HL-60/S4 treated with retinoic acid at 250 ng/mL for 4 days and 3 days (cell line): ENCODE measurements around the gene CYP27B1.

Source experiments
- in situ Hi-C: fragments of 300-500 bp; cut with MboI; formaldehyde crosslinking; loops from 2 replicates; pipeline ENCODE4 v1.7.0; 2022; ENCODE audit warnings: low sequenced_read_pairs

Gene CYP27B1, protein sequence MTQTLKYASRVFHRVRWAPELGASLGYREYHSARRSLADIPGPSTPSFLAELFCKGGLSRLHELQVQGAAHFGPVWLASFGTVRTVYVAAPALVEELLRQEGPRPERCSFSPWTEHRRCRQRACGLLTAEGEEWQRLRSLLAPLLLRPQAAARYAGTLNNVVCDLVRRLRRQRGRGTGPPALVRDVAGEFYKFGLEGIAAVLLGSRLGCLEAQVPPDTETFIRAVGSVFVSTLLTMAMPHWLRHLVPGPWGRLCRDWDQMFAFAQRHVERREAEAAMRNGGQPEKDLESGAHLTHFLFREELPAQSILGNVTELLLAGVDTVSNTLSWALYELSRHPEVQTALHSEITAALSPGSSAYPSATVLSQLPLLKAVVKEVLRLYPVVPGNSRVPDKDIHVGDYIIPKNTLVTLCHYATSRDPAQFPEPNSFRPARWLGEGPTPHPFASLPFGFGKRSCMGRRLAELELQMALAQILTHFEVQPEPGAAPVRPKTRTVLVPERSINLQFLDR

DNA sequence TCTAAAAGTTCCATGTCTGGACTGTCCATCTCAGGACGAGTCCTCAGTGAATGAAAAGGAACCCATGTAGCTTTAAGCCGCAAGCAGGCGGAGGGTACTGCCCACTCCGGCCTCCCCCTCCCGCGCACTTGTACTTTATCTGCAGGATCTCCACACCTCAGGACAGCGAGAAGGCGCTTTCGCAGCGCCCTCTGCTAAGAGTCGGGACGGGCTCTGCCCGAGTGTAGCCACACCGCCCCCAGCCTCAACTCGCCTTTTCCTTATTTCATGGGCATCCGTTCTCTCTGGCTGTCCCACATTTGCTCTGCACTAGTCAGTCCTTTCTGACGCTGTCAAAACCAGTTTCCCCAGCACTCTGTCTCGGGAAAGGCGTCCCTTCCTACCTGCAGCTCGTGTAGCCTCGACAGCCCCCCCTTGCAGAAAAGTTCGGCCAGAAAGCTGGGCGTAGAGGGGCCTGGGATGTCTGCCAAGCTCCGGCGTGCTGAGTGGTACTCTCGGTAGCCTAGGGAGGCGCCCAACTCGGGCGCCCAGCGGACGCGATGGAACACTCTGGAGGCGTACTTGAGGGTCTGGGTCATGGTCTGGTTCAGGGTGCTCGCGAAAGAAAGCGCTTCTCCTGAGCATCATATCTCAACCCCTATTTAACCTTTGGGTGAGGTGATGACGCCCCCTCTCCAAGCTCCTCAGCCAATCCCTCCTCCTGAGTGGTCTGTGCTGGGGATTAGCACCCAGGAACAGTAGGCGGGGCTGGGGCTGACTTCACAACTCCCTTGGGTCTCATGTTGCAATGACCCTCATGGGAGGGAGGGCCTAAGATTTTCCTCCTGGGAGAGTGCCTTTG, at the start of gene CYP27B1:
TSS of gene CYP27B1 (minus strand) at position 615 of the 841 bp plus-strand sequence. CDS start at position 578, 37 bp downstream.
- in situ Hi-C loops = no loop called here

DNA sequence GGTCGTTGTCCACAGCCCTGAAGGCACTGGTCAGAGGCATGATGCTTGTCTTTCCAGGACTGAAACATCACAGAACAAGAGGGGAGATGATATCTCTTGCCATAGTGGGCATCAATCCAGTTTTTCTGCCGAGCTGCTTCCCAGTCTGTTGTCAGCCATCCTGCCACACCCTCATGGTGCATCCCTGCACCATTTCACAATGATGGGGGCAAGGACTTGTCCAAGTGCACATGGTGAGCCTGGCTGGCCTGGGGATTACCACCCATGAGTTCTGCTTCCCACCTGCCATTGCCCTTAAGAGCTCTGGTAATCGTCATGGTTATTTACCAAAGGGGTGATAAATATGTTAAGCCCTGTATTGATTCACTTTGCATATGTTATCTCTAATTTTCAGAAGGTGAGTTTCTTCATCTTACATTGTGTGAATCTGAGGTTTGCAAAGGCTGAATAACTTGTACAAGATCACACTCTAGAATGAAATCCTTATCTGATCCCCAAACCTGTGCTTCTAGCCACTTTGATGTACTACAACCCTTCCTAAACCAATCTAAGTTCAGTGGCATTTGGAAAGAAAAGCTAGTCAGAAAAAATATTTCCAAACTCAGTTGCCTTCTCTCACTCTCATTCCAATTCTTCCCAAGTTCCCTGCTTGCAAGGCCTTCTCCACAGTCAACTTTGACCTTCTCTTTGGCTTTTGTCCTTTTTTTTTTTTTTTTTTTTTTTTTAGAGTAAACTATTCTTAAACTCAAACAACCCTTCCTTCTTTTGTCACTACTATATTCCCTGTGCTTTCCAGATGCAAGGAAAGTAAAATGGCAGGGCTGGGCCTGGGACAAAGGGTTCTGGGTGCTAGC, 49.4 kb upstream of the CYP27B1 start:
- in situ Hi-C loops = no loop called here

DNA sequence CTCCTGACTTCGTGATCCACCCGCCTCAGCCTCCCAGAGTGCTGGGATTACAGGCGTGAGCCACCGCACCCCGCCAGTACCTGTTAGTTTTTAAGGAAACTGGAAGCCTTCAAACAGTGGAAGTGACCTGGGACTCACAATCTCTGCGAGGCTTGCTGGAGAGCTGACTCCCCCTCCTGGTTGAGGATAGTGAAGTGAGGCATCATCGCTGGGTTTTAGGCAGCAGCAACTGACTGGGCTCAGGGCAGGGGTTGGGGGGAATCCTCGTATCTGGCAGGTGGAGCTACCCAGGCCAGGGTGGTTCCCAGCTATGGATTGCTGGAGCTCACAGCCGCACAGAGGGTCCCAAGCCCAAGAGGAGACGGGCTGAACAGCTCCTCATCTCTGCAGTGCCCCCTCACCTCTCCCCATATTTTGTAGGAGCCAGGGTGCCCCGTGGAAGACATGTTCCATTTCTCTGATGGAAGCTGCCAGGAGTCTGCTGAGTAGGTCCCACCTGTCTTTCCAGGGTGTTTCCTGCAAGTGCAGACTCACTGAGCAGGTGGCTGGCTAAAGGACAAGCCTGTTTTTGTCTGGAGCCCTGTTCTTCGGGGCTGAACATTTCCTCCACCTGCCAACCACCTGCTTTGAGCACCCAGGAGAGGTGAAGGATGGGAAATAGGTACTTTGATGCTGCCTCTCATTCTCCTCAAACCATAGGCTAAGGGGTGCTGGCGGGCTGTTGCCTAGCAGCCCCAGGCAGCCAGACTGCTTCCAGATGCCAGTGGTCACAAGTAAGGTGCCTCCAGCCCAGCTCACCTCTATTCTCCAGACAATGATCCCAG, 48.5 kb upstream of the CYP27B1 start:
- in situ Hi-C loops = no loop called here

DNA sequence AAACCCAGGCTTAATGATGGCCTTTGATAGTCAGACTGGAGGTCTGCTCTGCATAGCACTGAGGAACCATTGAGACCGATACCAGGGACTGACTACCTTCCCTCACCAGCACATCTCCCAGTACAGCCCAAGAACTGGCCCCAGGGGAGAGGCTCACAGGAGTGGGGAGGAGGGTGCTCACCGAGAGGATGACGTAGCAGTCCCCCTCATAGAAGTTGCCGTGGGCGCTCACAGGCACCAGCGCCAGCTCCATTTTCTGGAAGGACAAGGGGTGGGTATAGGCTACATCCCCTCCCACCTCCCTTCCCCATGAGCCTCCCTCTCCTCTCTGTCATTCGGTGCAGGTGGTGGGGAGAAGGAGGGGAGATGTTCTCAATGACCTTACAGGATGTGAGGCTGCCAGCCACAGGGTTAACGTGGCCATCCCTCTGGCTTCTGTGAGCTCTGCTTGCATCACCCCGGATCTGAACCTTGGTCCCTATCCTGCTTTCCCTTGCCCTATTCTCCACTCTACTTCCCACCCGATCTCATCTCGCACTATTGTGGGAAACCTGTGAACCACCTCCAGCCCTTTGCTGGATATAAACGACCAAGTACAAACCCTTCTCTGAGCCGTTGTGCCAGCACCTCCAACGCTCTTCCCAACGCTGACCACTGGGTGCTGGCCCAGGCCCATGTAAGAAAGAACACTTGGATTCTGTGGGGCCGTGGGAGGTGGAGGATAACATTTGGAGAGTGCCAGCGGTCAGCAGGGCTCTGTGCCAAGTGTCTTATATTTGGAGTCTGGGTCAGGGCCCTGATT, 47.3 kb upstream of the CYP27B1 start:
- in situ Hi-C loops = no loop called here

DNA sequence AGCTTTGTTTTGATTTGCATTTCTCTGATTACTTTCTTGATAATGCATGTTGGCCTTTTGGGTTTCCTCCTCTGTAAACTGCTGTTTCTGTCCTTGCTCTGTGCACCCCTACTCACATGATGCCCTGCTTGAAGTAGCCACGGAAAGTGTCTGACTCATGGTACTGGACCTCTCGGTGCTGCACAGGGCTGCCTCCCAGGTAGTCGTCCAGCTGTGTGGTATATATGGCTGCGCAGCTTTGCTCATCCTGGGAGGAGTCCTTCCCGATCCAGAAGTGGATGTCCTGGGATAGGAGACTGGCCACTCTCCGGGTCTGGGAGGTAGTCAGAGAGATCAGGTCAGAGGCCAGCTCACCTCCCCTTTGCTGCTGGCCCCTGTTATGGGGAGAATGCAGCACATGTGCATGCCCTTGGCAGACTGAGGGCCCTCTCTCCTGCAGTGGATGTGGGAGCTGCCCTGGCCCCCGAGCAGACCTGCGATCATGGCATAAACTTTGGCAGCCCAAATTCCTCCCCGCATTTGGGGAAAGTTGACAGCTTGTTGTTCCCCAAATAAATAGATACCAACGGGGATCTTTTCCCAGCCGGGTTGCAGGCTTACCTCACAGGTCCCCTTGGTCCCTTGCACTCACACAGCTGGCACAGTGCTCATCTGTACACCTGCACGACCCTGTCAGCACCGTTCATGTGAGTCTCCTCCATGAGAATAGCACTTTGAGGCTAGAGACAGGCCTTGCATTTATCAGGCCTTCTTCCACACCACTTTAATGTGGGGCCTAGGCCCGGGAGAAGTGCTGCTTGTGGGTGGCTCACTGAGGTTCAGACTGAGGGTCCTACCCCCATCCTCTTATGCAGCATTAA, 46.5 kb upstream of the CYP27B1 start:
- in situ Hi-C loops = no loop called here

DNA sequence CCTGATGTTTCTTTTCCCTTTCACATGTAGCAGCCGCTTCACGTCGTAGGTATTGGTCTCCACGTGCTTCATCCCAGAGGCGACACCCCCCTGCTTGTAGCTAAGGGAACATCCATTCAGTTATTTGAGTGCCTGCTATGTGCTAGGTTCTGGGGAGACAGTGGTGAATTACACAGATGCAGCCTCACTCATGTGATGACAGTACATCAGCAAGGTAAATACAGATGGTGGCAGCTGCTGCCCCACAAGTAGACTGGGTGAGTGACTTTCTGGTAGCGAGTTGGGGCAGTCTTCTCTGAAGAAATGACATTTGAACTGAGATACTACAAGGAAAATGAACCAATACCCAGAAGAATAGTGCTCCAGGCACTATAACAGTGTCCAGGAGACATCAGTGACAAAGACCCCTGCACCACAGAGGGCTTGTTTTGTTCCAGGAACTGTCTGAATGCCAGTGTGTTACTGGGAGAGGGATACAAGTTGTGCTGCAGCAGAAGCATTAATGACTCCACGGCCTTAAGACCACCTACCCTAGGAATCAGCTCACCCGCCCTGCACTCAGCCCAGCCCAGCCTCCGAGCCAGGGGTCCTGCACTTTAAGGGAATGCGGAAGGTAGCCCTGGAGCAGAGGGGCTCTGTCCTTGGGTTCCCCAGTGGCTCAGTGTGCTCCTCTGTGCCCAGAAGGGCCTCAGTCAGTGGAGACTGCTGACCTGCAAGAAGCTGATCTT, 44.3 kb upstream of the CYP27B1 start:
- in situ Hi-C loops = no loop called here

DNA sequence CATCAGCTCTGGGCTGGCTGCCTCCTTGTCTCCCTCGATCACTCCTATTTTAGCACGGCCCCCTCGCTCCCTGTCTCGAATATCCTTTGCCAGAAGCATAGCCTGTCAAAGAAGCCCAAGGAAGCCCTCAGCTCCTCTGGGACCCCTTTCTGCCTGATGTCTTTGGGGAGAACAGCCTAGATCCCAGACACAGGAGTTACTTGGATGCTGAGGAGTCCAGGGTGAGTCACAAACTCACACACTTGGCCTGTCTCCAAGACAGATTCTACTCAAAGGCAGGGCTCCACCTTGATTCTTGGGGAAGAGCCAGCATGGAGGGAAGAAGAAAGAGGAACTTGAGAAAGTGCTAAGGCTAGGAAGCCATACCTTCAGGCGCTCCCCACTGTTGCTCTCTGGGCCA, 43.6 kb upstream of the CYP27B1 start:
- in situ Hi-C loops = no loop called here

DNA sequence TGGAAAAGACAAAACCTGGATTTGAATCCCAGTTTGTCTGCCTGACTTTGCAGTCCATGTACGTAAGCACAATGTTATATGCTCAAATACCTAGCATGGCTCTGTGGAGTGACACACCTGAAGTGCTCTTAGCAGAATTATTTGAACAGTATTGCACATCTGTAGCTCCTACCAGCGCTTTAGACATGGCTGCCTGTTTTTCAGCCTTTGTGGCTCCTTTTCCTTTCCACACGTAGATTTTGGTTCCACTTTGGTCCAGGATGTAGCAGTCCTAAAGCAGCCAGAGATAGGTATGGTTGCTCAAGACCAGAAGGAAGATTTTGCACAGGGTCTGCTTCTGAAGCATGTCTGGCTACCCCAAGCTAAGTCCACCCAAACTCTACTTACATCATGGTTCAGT, 42.5 kb upstream of the CYP27B1 start:
- in situ Hi-C loops = no loop called here

- in situ Hi-C loops = no loop called here
Observed at GRCh38 chr12:57808351-57808750, 41.5 kb upstream of the CYP27B1 start.

DNA sequence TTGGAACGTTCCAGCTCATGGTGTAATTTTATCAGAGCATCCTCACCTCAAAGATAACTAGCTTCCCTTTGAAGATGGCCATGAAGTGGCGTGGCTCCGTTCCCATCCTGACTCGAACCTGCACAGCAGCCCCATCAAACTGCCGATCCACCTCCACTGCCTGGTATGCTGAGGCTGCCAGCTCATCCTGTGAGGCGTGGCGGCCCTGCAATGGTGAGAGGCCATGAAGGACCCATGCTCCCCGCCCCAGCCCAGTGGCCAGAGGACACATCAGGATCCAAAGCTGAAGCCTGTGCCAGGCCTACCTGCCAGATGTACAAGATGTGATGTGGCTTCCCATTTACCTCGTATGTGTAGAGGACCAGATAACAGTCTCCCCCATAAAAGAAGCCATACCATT, 40.4 kb upstream of the CYP27B1 start:
- in situ Hi-C loops = no loop called here

GRCh38 chr12:57806677-57807076, 39.8 kb upstream of the CYP27B1 start:
- in situ Hi-C loops = no loop called here

DNA sequence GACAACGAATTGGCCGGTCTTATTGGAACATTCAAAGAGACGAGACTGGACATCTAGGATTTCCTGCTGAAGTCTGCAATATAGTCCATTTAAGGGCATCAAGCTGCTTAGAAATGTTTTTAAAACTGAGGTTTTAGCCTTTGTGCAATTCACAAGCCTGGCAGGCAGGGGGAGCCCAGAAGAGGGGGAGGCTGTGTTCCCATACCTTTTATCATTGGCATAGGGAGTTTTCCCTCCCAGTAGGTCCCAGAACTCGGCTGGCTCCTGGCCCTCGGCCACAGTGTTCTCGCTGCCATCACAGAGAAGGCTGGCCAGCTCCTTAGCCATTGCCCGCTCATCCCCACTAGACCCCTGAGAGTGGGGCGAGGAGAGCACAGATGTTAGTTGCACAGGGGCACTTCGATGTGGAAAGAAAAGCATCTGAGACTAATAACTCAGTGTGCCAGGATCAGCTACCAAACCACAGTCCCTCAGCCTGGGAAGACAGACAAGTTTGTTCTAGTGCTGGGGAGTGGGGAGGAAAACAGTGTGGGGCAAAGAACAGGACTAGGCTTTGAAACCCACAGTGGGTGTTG, 36.5 kb upstream of the CYP27B1 start:
- in situ Hi-C loops = no loop called here

DNA sequence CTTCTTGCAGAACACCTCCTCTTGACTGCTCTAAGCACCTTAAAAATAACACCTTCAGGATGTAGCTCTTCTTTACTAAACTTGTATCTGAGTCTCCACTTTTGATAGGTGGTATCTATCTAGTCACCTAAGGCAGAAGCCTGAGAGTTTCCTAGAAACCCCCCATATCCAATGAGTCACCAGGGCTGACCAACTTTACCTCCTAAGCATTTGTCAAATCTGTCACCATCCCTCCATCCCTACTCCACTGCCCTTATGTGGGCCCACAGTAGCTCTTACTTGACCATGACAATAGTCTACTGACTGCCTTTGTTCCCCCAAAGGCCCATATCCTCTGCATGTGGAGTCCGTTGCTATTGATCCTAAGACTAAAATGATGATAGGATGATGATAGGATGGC, 35.7 kb upstream of the CYP27B1 start:
- in situ Hi-C loops = no loop called here

- in situ Hi-C loops = no loop called here
Observed at GRCh38 chr12:57800965-57801364, 34.1 kb upstream of the CYP27B1 start.

GRCh38 chr12:57797933-57798332, 31.1 kb upstream of the CYP27B1 start:
- in situ Hi-C loops = no loop called here

DNA sequence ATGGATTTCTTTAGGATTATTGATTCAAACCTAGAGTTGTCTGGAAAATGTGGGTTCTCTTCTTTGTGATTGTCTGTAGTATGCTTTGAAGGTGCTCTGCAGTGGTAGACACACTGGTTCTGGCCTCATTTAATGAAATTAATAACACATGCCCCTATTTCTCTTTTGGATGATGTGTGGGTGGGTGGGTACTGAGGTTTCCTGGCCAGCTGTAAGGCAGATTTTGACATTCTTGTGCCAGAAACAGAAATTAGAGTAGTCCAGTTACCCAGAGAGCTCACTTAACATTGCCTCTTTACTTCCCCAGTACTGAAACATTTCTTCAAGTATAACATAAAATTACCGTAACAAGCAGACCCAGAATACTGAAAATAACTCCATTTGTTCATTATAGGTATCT, 30.1 kb upstream of the CYP27B1 start:
- in situ Hi-C loops = no loop called here

GRCh38 chr12:57795354-57795753, 28.5 kb upstream of the CYP27B1 start:
- in situ Hi-C loops = no loop called here
